Measurements from ENCODE around the gene ISL2. TPM values are rescaled to one million over a fixed set of nuclear protein-coding genes. Genes with fewer than 3 reads are reported as not detected.

ISL2 gene
- total RNA-seq, 1 donor from 2014 or later: not detected

DNA sequence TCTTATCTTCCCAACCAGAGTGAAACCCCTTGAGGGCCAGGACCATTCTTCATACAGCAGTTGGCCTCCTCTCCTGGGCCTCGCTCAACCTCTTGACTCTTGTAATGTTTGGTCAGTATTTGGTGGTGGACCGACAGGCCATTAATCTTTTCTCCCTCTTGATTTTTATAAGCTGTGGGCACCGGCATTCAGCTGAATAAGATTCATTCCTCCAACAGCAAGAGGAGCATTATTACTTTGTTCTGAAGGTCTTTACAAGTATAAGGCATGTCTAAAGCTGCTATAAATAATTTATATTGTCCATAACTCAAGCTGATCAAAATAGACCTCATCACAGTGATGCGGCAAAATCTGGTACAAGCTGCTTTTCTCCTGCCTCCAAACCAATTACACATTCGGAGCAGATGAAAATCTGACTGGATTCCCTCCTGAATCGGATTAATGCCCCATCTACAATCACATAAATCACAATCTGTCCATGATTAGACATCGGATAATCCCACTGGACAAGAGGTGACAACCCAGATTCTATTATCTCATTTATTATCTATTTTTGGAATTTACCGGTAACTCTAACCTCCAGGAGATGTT lies 8.4 kb upstream of the ISL2 start:
- Histone ChIP-seq H3K4me1 (no peaks in the 10 kb centered on the region), H3K36me3 (no peaks in the 10 kb centered on the region), H3K27ac (no peak overlapping the region), H3K4me3 (no peak overlapping the region), H3K9me3 (no peaks in the 10 kb centered on the region), H3K27me3 (no peaks in the 10 kb centered on the region)
- DNase-seq (ENCODE audit: low spot score in 2 of 2): no peak
- intact Hi-C loops (cut with DNase I): no loop called here
- TF ChIP-seq CTCF (IDR thresholded peaks at IDR 0.05): no peak

DNA sequence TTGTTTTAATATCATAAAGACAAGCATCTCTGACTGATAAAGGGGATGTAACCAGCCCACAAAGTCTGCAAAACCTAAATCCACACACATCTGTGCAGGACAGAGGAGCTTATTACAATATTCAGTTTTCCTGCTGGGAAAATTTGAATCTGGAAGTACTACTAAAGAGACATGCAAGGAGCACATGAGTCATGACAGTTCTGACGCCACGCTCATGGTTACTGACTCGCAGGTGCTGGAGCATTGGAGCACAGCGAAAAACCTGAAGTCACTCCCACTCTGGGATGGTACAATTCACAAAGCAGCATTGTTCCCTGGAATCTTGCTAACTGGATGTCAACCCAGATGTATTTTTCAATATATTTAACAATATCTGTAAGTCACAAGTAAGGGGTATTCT lies 7.6 kb upstream of the ISL2 start:
- intact Hi-C loops (cut with DNase I): no loop called here
- no peak for TF ChIP-seq CTCF (IDR thresholded peaks at IDR 0.05)
- Histone ChIP-seq H3K4me3 (no peak overlapping the region), H3K9me3 (no peaks in the 10 kb centered on the region), H3K36me3 (no peaks in the 10 kb centered on the region), H3K4me1 (no peaks in the 10 kb centered on the region), H3K27me3 (peaks cover 1% of the 10 kb centered on the region), H3K27ac (no peak overlapping the region)
- no peak for DNase-seq (ENCODE audit: low spot score in 2 of 2)

DNA sequence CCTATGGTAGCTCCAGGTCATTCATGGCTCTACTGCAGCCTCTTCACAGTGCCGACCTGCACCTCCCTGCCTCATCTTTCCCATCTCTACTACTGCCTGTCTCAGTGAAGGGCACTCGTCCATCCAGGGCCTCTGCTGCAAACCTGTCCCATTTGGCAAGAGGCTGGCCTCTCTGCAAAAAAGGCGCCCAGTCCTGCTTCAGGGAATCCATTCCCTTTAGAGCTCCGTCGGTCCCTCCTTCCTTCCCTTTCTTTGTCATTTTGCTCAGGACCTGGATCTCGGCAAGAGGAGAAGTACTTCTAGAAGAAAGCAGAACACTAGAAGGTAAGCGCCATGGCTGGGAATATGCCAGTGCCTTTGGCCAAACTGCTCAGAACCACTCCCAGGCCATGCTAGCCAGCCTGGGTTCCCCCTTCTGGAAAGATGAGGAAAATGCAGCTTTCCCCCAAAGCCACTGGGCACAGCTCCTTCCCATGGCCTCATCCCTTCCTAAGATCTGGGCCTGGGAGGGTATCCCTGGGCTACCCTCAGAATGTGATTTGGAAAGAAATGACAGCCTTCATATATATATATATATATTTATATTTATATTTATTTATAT lies 6.4 kb upstream of the ISL2 start:
- H3K4me1 ChIP-seq: no peaks in the 10 kb centered on the region
- peak; percentile 29 to 74 (median 51) for TF ChIP-seq CTCF (IDR thresholded peaks at IDR 0.05)
- H3K4me3 ChIP-seq: no peak overlapping the region
- H3K9me3 ChIP-seq: no peaks in the 10 kb centered on the region
- intact Hi-C loops (cut with DNase I): loop anchor here (1.0 kb wide), 1 partner anchor 140 kb away; no protein-coding TSS in a partner anchor
- peak in 1 of 2 donors; percentile 80 for DNase-seq (ENCODE audit: low spot score in 2 of 2)
- H3K27ac ChIP-seq: no peak overlapping the region
- H3K27me3 ChIP-seq: peaks cover 11% of the 10 kb centered on the region
- H3K36me3 ChIP-seq: no peaks in the 10 kb centered on the region

GRCh38 chr15:76332796-76333195 lies 3.8 kb upstream of the ISL2 start:
- no peaks in the 10 kb centered on the region for H3K9me3 ChIP-seq
- DNase-seq (ENCODE audit: low spot score in 2 of 2): no peak
- intact Hi-C loops (cut with DNase I): no loop called here
- no peak overlapping the region for H3K27ac ChIP-seq
- TF ChIP-seq CTCF (IDR thresholded peaks at IDR 0.05): no peak
- H3K36me3 ChIP-seq: no peaks in the 10 kb centered on the region
- H3K4me3 ChIP-seq: no peak overlapping the region
- H3K4me1 ChIP-seq: peaks cover under 1 to 12% of the 10 kb centered on the region in 2 donors
- H3K27me3 ChIP-seq: peaks cover 30% of the 10 kb centered on the region

GRCh38 chr15:76333309-76333708 lies 3.3 kb upstream of the ISL2 start:
- TF ChIP-seq CTCF (IDR thresholded peaks at IDR 0.05): no peak
- peaks cover 4 to 14% of the 10 kb centered on the region in 2 donors for H3K4me1 ChIP-seq
- H3K36me3 ChIP-seq: no peaks in the 10 kb centered on the region
- no peak overlapping the region for H3K4me3 ChIP-seq
- H3K27ac ChIP-seq: no peak overlapping the region
- no peak for DNase-seq (ENCODE audit: low spot score in 2 of 2)
- H3K27me3 ChIP-seq: peaks cover 35% of the 10 kb centered on the region
- H3K9me3 ChIP-seq: no peaks in the 10 kb centered on the region
- intact Hi-C loops (cut with DNase I): no loop called here
